Activated naive CD8-positive, alpha-beta T cell treated with anti-CD3 and anti-CD28 coated beads, Interleukin-2, amount 50 U/mL, for 24 hours (primary cell): ENCODE data around the gene TFB2M.
A peak's percentile ranks its signal among the peaks of the same experiment; 100 is the strongest.
"Not testable (repeated sequence)": the region's sequence is repeated elsewhere in the genome, so short reads cannot be mapped to it uniquely, and the experiment has no call there.

ENCODE experiments used
- ATAC-seq: fragments of 150-1000 bp; cut with Tn5 transposase; one replicate; pipeline ENCODE4 v1.10.0; 2021
- DNase-seq: peaks from one replicate; pipeline ENCODE4 v3.0.0; 2021
- H3K27ac Mint-ChIP-seq: one replicate; pipeline ENCODE4 v1.8.0; 2021; ENCODE audit warnings: mild to moderate bottlenecking, mixed read lengths
- H3K27me3 Mint-ChIP-seq: one replicate; pipeline ENCODE4 v1.8.0; 2021; ENCODE audit warnings: mixed read lengths
- H3K36me3 Mint-ChIP-seq: one replicate; pipeline ENCODE4 v1.8.0; 2021; ENCODE audit warnings: low read depth, mixed read lengths
- H3K4me1 Mint-ChIP-seq: one replicate; pipeline ENCODE4 v1.8.0; 2021; ENCODE audit warnings: mixed read lengths
- H3K4me3 Mint-ChIP-seq: one replicate; pipeline ENCODE4 v1.8.0; 2021; ENCODE audit warnings: mild to moderate bottlenecking, moderate library complexity, mixed read lengths
- H3K9me3 Mint-ChIP-seq: one replicate; pipeline ENCODE4 v1.8.0; 2021; ENCODE audit warnings: mixed read lengths

The TFB2M gene

GRCh38 chr1:246573491-246573890 lies 7.4 kb upstream of the TFB2M start:
- no peaks in the 10 kb centered on the region for H3K9me3 Mint-ChIP-seq
- H3K36me3 Mint-ChIP-seq: peaks cover 18% of the 10 kb centered on the region
- no peak for ATAC-seq
- H3K27ac Mint-ChIP-seq: peak overlapping the region; percentile 42
- H3K27me3 Mint-ChIP-seq: no peaks in the 10 kb centered on the region
- no peak overlapping the region for H3K4me3 Mint-ChIP-seq
- DNase-seq: no peak
- H3K4me1 Mint-ChIP-seq: peaks cover 76% of the 10 kb centered on the region

- Mint-ChIP-seq H3K27ac (peak overlapping the region; percentile 67), H3K4me1 (peaks cover 77% of the 10 kb centered on the region), H3K27me3 (no peaks in the 10 kb centered on the region), H3K9me3 (no peaks in the 10 kb centered on the region), H3K36me3 (peaks cover 18% of the 10 kb centered on the region), H3K4me3 (no peak overlapping the region)
- DNase-seq: no peak
- no peak for ATAC-seq
Observed at GRCh38 chr1:246572785-246573184, 6.7 kb upstream of the TFB2M start.

- peak overlapping the region; percentile 92 for H3K27ac Mint-ChIP-seq
- H3K36me3 Mint-ChIP-seq: peaks cover 16% of the 10 kb centered on the region
- no peak for DNase-seq
- H3K27me3 Mint-ChIP-seq: no peaks in the 10 kb centered on the region
- H3K9me3 Mint-ChIP-seq: no peaks in the 10 kb centered on the region
- peaks cover 76% of the 10 kb centered on the region for H3K4me1 Mint-ChIP-seq
- H3K4me3 Mint-ChIP-seq: no peak overlapping the region
- no peak for ATAC-seq
Observed at GRCh38 chr1:246571953-246572352, 5.9 kb upstream of the TFB2M start.

GRCh38 chr1:246571309-246571708 lies 5.2 kb upstream of the TFB2M start:
- Mint-ChIP-seq H3K36me3 (peaks cover 16% of the 10 kb centered on the region), H3K4me1 (peaks cover 72% of the 10 kb centered on the region), H3K27ac (peak overlapping the region; percentile 92), H3K4me3 (peak overlapping the region; percentile 47)
- peak; percentile 30 for ATAC-seq
- H3K27me3 Mint-ChIP-seq, DNase-seq, H3K9me3 Mint-ChIP-seq: not testable (repeated sequence)

- H3K27me3 Mint-ChIP-seq: no peaks in the 10 kb centered on the region
- H3K4me1 Mint-ChIP-seq: peaks cover 77% of the 10 kb centered on the region
- DNase-seq (no peak), ATAC-seq (peak; percentile 15)
- no peaks in the 10 kb centered on the region for H3K9me3 Mint-ChIP-seq
- H3K4me3 Mint-ChIP-seq: peak overlapping the region; percentile 74
- H3K27ac Mint-ChIP-seq: peak overlapping the region; percentile 92
- H3K36me3 Mint-ChIP-seq: peaks cover 18% of the 10 kb centered on the region
Observed at GRCh38 chr1:246569248-246570238, 3.5 kb upstream of the TFB2M start.

GRCh38 chr1:246567646-246568235 lies 1.7 kb upstream of the TFB2M start:
- Mint-ChIP-seq H3K4me3 (peak overlapping the region; percentile 98), H3K36me3 (peaks cover 22% of the 10 kb centered on the region), H3K9me3 (no peaks in the 10 kb centered on the region), H3K4me1 (peaks cover 72% of the 10 kb centered on the region), H3K27me3 (no peaks in the 10 kb centered on the region), H3K27ac (peak overlapping the region; percentile 93)
- DNase-seq (no peak), ATAC-seq (no peak)

GRCh38 chr1:246566813-246567645 lies 968 bp upstream of the TFB2M start:
- Mint-ChIP-seq H3K36me3 (peaks cover 25% of the 10 kb centered on the region), H3K27me3 (no peaks in the 10 kb centered on the region), H3K9me3 (no peaks in the 10 kb centered on the region), H3K27ac (peak overlapping the region; percentile 93), H3K4me1 (peaks cover 67% of the 10 kb centered on the region), H3K4me3 (peak overlapping the region; percentile 98)
- ATAC-seq (peak; percentile 5), DNase-seq (no peak)

- H3K9me3 Mint-ChIP-seq: no peaks in the 10 kb centered on the region
- H3K27ac Mint-ChIP-seq: peak overlapping the region; percentile 93
- H3K27me3 Mint-ChIP-seq: no peaks in the 10 kb centered on the region
- no peak for ATAC-seq
- H3K4me3 Mint-ChIP-seq: peak overlapping the region; percentile 98
- DNase-seq: no peak
- H3K4me1 Mint-ChIP-seq: peaks cover 54% of the 10 kb centered on the region
- H3K36me3 Mint-ChIP-seq: peaks cover 22% of the 10 kb centered on the region
Observed at GRCh38 chr1:246565751-246566127, 322 bp downstream of the TFB2M start.

GRCh38 chr1:246564839-246565750 lies 966 bp downstream of the TFB2M start:
- Mint-ChIP-seq H3K9me3 (no peaks in the 10 kb centered on the region), H3K27me3 (no peaks in the 10 kb centered on the region), H3K4me1 (peaks cover 48% of the 10 kb centered on the region), H3K4me3 (peak overlapping the region; percentile 98), H3K27ac (peak overlapping the region; percentile 93), H3K36me3 (peaks cover 22% of the 10 kb centered on the region)
- ATAC-seq: no peak
- no peak for DNase-seq

GRCh38 chr1:246560833-246561232 lies 5.2 kb downstream of the TFB2M start:
- Mint-ChIP-seq H3K4me1 (peaks cover 19% of the 10 kb centered on the region), H3K36me3 (peaks cover 31% of the 10 kb centered on the region)
- not testable (repeated sequence) for H3K27me3 Mint-ChIP-seq, ATAC-seq, H3K4me3 Mint-ChIP-seq, H3K27ac Mint-ChIP-seq, H3K9me3 Mint-ChIP-seq, DNase-seq

- Mint-ChIP-seq H3K4me3 (no peak overlapping the region), H3K4me1 (peaks cover 10% of the 10 kb centered on the region), H3K27ac (no peak overlapping the region), H3K27me3 (no peaks in the 10 kb centered on the region), H3K36me3 (peaks cover 32% of the 10 kb centered on the region), H3K9me3 (no peaks in the 10 kb centered on the region)
- ATAC-seq: no peak
- no peak for DNase-seq
Observed at GRCh38 chr1:246559310-246559709, 6.8 kb downstream of the TFB2M start.

- ATAC-seq (no peak), DNase-seq (no peak)
- no peaks in the 10 kb centered on the region for H3K9me3 Mint-ChIP-seq
- H3K4me3 Mint-ChIP-seq: no peak overlapping the region
- H3K27ac Mint-ChIP-seq: no peak overlapping the region
- H3K4me1 Mint-ChIP-seq: peaks cover 3% of the 10 kb centered on the region
- H3K27me3 Mint-ChIP-seq: no peaks in the 10 kb centered on the region
- H3K36me3 Mint-ChIP-seq: peaks cover 36% of the 10 kb centered on the region
Observed at GRCh38 chr1:246558041-246558440, 8.0 kb downstream of the TFB2M start.

- peaks cover 42% of the 10 kb centered on the region for H3K36me3 Mint-ChIP-seq
- ATAC-seq (no peak), DNase-seq (no peak)
- H3K27me3 Mint-ChIP-seq: no peaks in the 10 kb centered on the region
- no peak overlapping the region for H3K4me3 Mint-ChIP-seq
- no peaks in the 10 kb centered on the region for H3K9me3 Mint-ChIP-seq
- H3K27ac Mint-ChIP-seq: no peak overlapping the region
- peaks cover 1% of the 10 kb centered on the region for H3K4me1 Mint-ChIP-seq
Observed at GRCh38 chr1:246554201-246554600, 11.9 kb downstream of the TFB2M start.
